T-helper 1 cell treated with Interleukin-12 subunit alpha and Interleukin-12 subunit beta and Interleukin-4 antibody, amounts not matched to agents 30 ng/mL and 1 ng/mL, for 36 hours (primary cell): ENCODE results near the gene TRABD2B. TPM values are rescaled to one million over a fixed set of nuclear protein-coding genes. Genes with fewer than 3 reads are reported as not detected.

Experiments used
- intact Hi-C: fragments of 100-400 bp; cut with micrococcal nuclease; formaldehyde crosslinking; loops from one replicate; pipeline ENCODE4 v1.15.1; 2024
- total RNA-seq: library from RNA; stranded (reverse); gene quantifications from 2 replicates; pipeline ENCODE4 v1.2.3, GENCODE V29; 2022

Gene TRABD2B
- total RNA-seq, 1 donor from 2014 or later, result not detected

GRCh38 chr1:47913225-47913823 lies 83.9 kb downstream of the TRABD2B start:
- intact Hi-C loops, result no loop called here

GRCh38 chr1:47912756-47913155 lies 84.4 kb downstream of the TRABD2B start:
- intact Hi-C loops, result no loop called here

GRCh38 chr1:47911892-47912291 lies 85.3 kb downstream of the TRABD2B start:
- intact Hi-C loops, result no loop called here

GRCh38 chr1:47911424-47911823 lies 85.8 kb downstream of the TRABD2B start:
- intact Hi-C loops, result no loop called here

- intact Hi-C loops, result no loop called here
Observed at GRCh38 chr1:47908258-47908657, 88.9 kb downstream of the TRABD2B start.

GRCh38 chr1:47907177-47907528 lies 90.0 kb downstream of the TRABD2B start:
- intact Hi-C loops, result no loop called here

- intact Hi-C loops, result no loop called here
Observed at GRCh38 chr1:47906527-47907176, 90.5 kb downstream of the TRABD2B start.

GRCh38 chr1:47906009-47906432 lies 91.2 kb downstream of the TRABD2B start:
- intact Hi-C loops, result no loop called here

- intact Hi-C loops, result no loop called here
Observed at GRCh38 chr1:47903723-47904122, 93.5 kb downstream of the TRABD2B start.

- intact Hi-C loops, result no loop called here
Observed at GRCh38 chr1:47901001-47901575, 96.1 kb downstream of the TRABD2B start.

GRCh38 chr1:47898133-47898845 lies 98.9 kb downstream of the TRABD2B start:
- intact Hi-C loops, result no loop called here

GRCh38 chr1:47895279-47896125 lies 101.7 kb downstream of the TRABD2B start:
- intact Hi-C loops, result no loop called here

GRCh38 chr1:47894410-47895278 lies 102.5 kb downstream of the TRABD2B start:
- intact Hi-C loops, result no loop called here

- intact Hi-C loops, result no loop called here
Observed at GRCh38 chr1:47893412-47893811, 103.8 kb downstream of the TRABD2B start.

- intact Hi-C loops, result no loop called here
Observed at GRCh38 chr1:47890779-47891178, 106.4 kb downstream of the TRABD2B start.

- intact Hi-C loops, result no loop called here
Observed at GRCh38 chr1:47888294-47888629, 108.9 kb downstream of the TRABD2B start.

- intact Hi-C loops, result no loop called here
Observed at GRCh38 chr1:47887475-47888293, 109.5 kb downstream of the TRABD2B start.

GRCh38 chr1:47887060-47887459 lies 110.1 kb downstream of the TRABD2B start:
- intact Hi-C loops, result no loop called here

GRCh38 chr1:47886141-47886540 lies 111.0 kb downstream of the TRABD2B start:
- intact Hi-C loops, result no loop called here
